Neural progenitor cell (in vitro differentiated cells): ENCODE data around the gene RHBDD1. TPM values are rescaled to one million over a fixed set of nuclear protein-coding genes. Genes with fewer than 3 reads are reported as not detected.

Experiments
- DNase-seq: peaks from one replicate; pipeline ENCODE4 v3.0.0-alpha.2; 2016; ENCODE audit warnings: low spot score
- H2AFZ ChIP-seq: fragments of 200-600 bp; sonication (generic); replicated peaks from 2 replicates; pipeline ENCODE4 v1.6.1; 2016; ENCODE audit warnings: antibody characterized with exemption
- H3F3A ChIP-seq: fragments of 200-600 bp; sonication (generic); 2 replicates; pipeline ENCODE4 v1.6.1; 2016; ENCODE audit warnings: antibody characterized with exemption, low read depth
- H3K27ac ChIP-seq: fragments of 200-600 bp; sonication (generic); 2 replicates; pipeline ENCODE4 v1.5.1; 2016; ENCODE audit warnings: mild to moderate bottlenecking
- H3K27me3 ChIP-seq: fragments of 200-600 bp; sonication (generic); 2 replicates; pipeline ENCODE4 v1.6.1; 2016; ENCODE audit warnings: mild to moderate bottlenecking, moderate library complexity
- H3K36me3 ChIP-seq: fragments of 200-600 bp; sonication (generic); 2 replicates; pipeline ENCODE4 v1.5.1; 2016
- H3K4me1 ChIP-seq: fragments of 200-600 bp; sonication (generic); 2 replicates; pipeline ENCODE4 v1.6.1; 2016; ENCODE audit warnings: mixed run types
- H3K4me2 ChIP-seq: fragments of 200-600 bp; sonication (generic); 2 replicates; pipeline ENCODE4 v1.6.1; 2016
- H3K4me3 ChIP-seq: fragments of 200-600 bp; sonication (generic); 2 replicates; pipeline ENCODE4 v1.5.1; 2016
- H3K79me2 ChIP-seq: fragments of 200-600 bp; sonication (generic); 2 replicates; pipeline ENCODE4 v1.6.1; 2016; ENCODE audit warnings: low read depth
- H3K9ac ChIP-seq: fragments of 200-600 bp; sonication (generic); 2 replicates; pipeline ENCODE4 v1.6.1; 2016
- H3K9me3 ChIP-seq: fragments of 200-600 bp; sonication (generic); 2 replicates; pipeline ENCODE4 v1.5.1; 2016; ENCODE audit warnings: low read depth
- H4K20me1 ChIP-seq: fragments of 200-600 bp; sonication (generic); 2 replicates; pipeline ENCODE4 v1.6.1; 2016; ENCODE audit warnings: low read depth
- H3K27ac Mint-ChIP-seq: 3 replicates; pipeline ENCODE4 v1.8.0; 2021; ENCODE audit warnings: mixed read lengths
- H3K27me3 Mint-ChIP-seq: 2 replicates; pipeline ENCODE4 v1.8.0; 2022; ENCODE audit warnings: low read depth, mild to moderate bottlenecking, inconsistent platforms, moderate library complexity, mixed read lengths; ENCODE audit not compliant: insufficient read depth
- H3K36me3 Mint-ChIP-seq: 3 replicates; pipeline ENCODE4 v1.8.0; 2021; ENCODE audit warnings: mixed read lengths
- H3K4me1 Mint-ChIP-seq: 3 replicates; pipeline ENCODE4 v1.8.0; 2021; ENCODE audit warnings: mixed read lengths
- H3K4me3 Mint-ChIP-seq: 3 replicates; pipeline ENCODE4 v1.8.0; 2021; ENCODE audit warnings: mild to moderate bottlenecking, moderate library complexity, mixed read lengths
- H3K9me3 Mint-ChIP-seq: 3 replicates; pipeline ENCODE4 v1.8.0; 2020; ENCODE audit warnings: mixed read lengths
- EZH2 ChIP-seq: fragments of 200-600 bp; sonication (generic); IDR thresholded peaks from 2 replicates; pipeline ENCODE4 v1.6.1; 2017; ENCODE audit warnings: antibody characterized with exemption, mild to moderate bottlenecking, moderate library complexity
- EZH2phosphoT487 ChIP-seq: fragments of 200-600 bp; sonication (generic); IDR thresholded peaks from 2 replicates; pipeline ENCODE4 v1.6.1; 2017; ENCODE audit warnings: antibody characterized with exemption
- total RNA-seq: library from RNA; depleted of rRNA; stranded (reverse); fragments of >200 nt; gene quantifications from 2 replicates; pipeline ENCODE4 v1.2.3, GENCODE V29; 2015; ENCODE audit warnings: low replicate concordance
- TF ChIP-seq, protein P1 (sequence below): fragments of 200-600 bp; sonication (generic); IDR thresholded peaks from 2 replicates; pipeline ENCODE4 v1.5.1; 2017; ENCODE audit warnings: antibody characterized with exemption, mild to moderate bottlenecking

RHBDD1 gene
- total RNA-seq, 1 donor from 2014 or later: 15.1 TPM

- no peaks in the 10 kb centered on the region for H4K20me1 ChIP-seq
- Mint-ChIP-seq H3K27ac (no peak overlapping the region), H3K4me3 (no peak overlapping the region), H3K4me1 (no peaks in the 10 kb centered on the region), H3K36me3 (peaks cover 5% of the 10 kb centered on the region), H3K27me3 (no peaks in the 10 kb centered on the region), H3K9me3 (no peaks in the 10 kb centered on the region)
- no peak for TF ChIP-seq EZH2phosphoT487
- no peak for TF ChIP-seq EZH2
- TF ChIP-seq, protein P1, sequence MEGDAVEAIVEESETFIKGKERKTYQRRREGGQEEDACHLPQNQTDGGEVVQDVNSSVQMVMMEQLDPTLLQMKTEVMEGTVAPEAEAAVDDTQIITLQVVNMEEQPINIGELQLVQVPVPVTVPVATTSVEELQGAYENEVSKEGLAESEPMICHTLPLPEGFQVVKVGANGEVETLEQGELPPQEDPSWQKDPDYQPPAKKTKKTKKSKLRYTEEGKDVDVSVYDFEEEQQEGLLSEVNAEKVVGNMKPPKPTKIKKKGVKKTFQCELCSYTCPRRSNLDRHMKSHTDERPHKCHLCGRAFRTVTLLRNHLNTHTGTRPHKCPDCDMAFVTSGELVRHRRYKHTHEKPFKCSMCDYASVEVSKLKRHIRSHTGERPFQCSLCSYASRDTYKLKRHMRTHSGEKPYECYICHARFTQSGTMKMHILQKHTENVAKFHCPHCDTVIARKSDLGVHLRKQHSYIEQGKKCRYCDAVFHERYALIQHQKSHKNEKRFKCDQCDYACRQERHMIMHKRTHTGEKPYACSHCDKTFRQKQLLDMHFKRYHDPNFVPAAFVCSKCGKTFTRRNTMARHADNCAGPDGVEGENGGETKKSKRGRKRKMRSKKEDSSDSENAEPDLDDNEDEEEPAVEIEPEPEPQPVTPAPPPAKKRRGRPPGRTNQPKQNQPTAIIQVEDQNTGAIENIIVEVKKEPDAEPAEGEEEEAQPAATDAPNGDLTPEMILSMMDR: no peak
- no peaks in the 10 kb centered on the region for H3K4me1 ChIP-seq
- H3K79me2 ChIP-seq: no peaks in the 10 kb centered on the region
- no peak for DNase-seq
- no peaks in the 10 kb centered on the region for H3K9me3 ChIP-seq
- H3K9ac ChIP-seq: no peak overlapping the region
- H3K27me3 ChIP-seq: no peaks in the 10 kb centered on the region
- H3K4me2 ChIP-seq: no peak overlapping the region
- H3K27ac ChIP-seq: no peak overlapping the region
- H2AFZ ChIP-seq: no peak overlapping the region
- H3K4me3 ChIP-seq: no peak overlapping the region
- no peaks in the 10 kb centered on the region for H3F3A ChIP-seq
- H3K36me3 ChIP-seq: no peaks in the 10 kb centered on the region
Measured at GRCh38 chr2:226898897-226899296, 63.0 kb downstream of the RHBDD1 start.

DNA sequence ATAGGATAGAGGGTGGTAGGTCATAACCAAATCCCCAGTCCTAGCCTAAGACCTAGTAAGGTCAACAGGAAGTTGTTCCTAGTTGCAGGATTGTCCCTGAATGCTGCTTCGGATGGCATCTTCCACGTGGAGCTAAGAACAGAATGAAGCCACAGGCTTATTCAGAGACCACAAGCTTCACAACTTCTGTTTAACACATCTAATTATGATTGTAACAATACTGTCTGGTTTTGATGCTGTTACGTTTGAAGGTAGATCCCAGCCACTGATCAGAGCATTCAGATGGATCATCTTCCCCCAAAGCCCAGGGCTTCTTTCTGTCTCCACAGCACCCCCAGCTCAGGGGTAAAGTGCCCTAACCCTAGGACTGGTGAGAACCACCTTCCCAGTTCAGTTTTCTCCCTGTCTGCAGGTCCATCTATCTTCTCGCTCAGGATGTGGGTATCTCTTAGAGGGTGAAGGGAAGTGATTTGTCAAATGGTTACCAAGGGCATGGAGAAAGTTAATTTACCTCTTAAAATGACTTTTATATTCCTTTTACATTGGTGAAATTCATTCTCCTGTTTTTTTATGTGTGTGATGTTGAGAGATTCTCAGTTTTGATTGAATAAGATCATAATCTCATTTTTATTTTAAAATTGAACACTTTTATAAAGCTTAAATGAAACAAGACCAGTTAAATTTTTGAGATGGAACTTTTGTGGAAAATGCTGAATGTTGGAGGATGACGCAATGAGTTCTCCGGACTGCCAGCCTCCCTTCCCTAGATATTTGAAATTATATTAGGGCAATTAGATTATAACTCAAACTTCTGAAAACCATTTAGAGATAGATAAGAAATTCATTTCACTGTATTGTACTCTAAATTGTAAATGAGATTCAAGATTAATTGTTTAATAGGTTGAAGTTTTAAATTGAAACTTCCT is 66.5 kb downstream of the RHBDD1 start:
- no peak overlapping the region for H3K27ac Mint-ChIP-seq
- Histone ChIP-seq H3K4me1 (peaks cover 2% of the 10 kb centered on the region), H3K4me3 (no peak overlapping the region), H3K27me3 (no peaks in the 10 kb centered on the region), H4K20me1 (no peaks in the 10 kb centered on the region), H3K9ac (no peak overlapping the region), H3K27ac (no peak overlapping the region), H2AFZ (no peak overlapping the region), H3K36me3 (no peaks in the 10 kb centered on the region), H3F3A (no peaks in the 10 kb centered on the region), H3K4me2 (no peak overlapping the region), H3K79me2 (no peaks in the 10 kb centered on the region), H3K9me3 (no peaks in the 10 kb centered on the region)
- H3K36me3 Mint-ChIP-seq: peaks cover 1% of the 10 kb centered on the region
- H3K4me3 Mint-ChIP-seq: no peak overlapping the region
- no peak for DNase-seq
- H3K4me1 Mint-ChIP-seq: no peaks in the 10 kb centered on the region
- H3K9me3 Mint-ChIP-seq: no peaks in the 10 kb centered on the region
- TF ChIP-seq EZH2phosphoT487: no peak
- TF ChIP-seq EZH2: no peak
- TF ChIP-seq, protein P1: no peak
- H3K27me3 Mint-ChIP-seq: peaks cover 2% of the 10 kb centered on the region

DNA sequence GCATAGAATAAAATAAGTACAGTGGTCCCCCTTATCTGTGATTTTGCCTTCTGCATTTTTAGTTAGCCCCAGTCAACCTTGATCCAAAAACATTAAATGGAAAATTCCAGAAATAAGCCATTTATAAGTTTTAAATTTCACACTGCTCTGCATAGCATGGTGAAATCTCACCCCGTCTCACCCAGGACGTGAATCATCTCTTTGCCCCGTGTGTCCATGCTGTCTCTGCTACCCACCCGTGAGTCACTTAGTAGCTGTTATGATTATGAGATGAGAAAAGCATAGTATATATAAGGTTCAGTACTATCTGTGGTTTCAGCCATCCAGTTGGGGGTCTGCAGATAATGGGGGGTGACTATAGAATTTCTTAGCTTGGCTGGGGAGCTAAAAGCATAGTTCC is 67.3 kb downstream of the RHBDD1 start:
- Histone ChIP-seq H3K27ac (no peak overlapping the region), H3K9me3 (no peaks in the 10 kb centered on the region), H4K20me1 (no peaks in the 10 kb centered on the region), H3K9ac (no peak overlapping the region), H3K4me2 (no peak overlapping the region), H3K36me3 (no peaks in the 10 kb centered on the region), H3K4me1 (peaks cover 2% of the 10 kb centered on the region), H2AFZ (no peak overlapping the region), H3F3A (no peaks in the 10 kb centered on the region), H3K79me2 (no peaks in the 10 kb centered on the region), H3K27me3 (no peaks in the 10 kb centered on the region), H3K4me3 (no peak overlapping the region)
- Mint-ChIP-seq H3K4me3 (no peak overlapping the region), H3K9me3 (no peaks in the 10 kb centered on the region), H3K4me1 (no peaks in the 10 kb centered on the region), H3K27me3 (peaks cover 2% of the 10 kb centered on the region), H3K36me3 (no peaks in the 10 kb centered on the region), H3K27ac (no peak overlapping the region)
- TF ChIP-seq EZH2 (no peak), EZH2phosphoT487 (no peak)
- TF ChIP-seq, protein P1: no peak
- DNase-seq: no peak
